Measurements from ENCODE around the gene SF3A1.

- TF ChIP-seq, protein P1, sequence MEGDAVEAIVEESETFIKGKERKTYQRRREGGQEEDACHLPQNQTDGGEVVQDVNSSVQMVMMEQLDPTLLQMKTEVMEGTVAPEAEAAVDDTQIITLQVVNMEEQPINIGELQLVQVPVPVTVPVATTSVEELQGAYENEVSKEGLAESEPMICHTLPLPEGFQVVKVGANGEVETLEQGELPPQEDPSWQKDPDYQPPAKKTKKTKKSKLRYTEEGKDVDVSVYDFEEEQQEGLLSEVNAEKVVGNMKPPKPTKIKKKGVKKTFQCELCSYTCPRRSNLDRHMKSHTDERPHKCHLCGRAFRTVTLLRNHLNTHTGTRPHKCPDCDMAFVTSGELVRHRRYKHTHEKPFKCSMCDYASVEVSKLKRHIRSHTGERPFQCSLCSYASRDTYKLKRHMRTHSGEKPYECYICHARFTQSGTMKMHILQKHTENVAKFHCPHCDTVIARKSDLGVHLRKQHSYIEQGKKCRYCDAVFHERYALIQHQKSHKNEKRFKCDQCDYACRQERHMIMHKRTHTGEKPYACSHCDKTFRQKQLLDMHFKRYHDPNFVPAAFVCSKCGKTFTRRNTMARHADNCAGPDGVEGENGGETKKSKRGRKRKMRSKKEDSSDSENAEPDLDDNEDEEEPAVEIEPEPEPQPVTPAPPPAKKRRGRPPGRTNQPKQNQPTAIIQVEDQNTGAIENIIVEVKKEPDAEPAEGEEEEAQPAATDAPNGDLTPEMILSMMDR (conservative IDR thresholded peaks at IDR 0.05 in 1 of 2, IDR thresholded peaks at IDR 0.05 in 1 of 2; ENCODE audit: extremely low read depth in 1 of 2, insufficient read depth in 1 of 2, low read depth in 1 of 2, low read length in 2 of 2), result no peak
- TF ChIP-seq EZH2 (IDR thresholded peaks at IDR 0.05; ENCODE audit: borderline replicate concordance, low read length), result no peak
Observed at GRCh38 chr22:30289980-30290313, 66.7 kb downstream of the SF3A1 start.

Data from mammary epithelial cell (primary cell).